Measurements from ENCODE around the gene CHCHD1.
"Not testable (repeated sequence)": the region's sequence is repeated elsewhere in the genome, so short reads cannot be mapped to it uniquely, and the experiment has no call there.

The CHCHD1 gene

GRCh38 chr10:73781879-73782748 is at the start of gene CHCHD1:
TSS of gene CHCHD1 (plus strand) at chr10:73782048. CDS start at chr10:73782076, 28 bp downstream.
- DNase-seq, result peak; percentile 23

DNA sequence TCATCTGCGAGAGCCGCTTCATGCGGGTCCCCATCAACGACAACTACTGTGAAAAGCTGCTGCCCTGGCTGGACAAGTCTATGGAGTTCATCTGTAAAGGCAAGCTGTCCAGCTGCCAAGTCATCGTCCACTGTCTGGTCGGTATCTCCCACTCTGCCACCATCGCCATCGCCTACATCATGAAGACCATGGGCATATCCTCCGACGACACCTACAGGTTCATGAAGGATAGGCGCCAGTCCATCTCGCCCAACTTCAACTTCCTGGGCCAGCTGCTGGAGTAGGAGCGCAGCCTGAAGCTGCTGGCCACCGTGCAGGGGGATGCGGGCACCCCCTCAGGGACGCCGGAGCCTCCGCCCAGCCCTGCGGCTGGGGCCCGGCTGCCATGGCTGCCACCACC is 49.4 kb upstream of the CHCHD1 start:
- DNase-seq, result no peak

- DNase-seq, result no peak
Measured at GRCh38 chr10:73732931-73733623, 48.8 kb upstream of the CHCHD1 start.

DNA sequence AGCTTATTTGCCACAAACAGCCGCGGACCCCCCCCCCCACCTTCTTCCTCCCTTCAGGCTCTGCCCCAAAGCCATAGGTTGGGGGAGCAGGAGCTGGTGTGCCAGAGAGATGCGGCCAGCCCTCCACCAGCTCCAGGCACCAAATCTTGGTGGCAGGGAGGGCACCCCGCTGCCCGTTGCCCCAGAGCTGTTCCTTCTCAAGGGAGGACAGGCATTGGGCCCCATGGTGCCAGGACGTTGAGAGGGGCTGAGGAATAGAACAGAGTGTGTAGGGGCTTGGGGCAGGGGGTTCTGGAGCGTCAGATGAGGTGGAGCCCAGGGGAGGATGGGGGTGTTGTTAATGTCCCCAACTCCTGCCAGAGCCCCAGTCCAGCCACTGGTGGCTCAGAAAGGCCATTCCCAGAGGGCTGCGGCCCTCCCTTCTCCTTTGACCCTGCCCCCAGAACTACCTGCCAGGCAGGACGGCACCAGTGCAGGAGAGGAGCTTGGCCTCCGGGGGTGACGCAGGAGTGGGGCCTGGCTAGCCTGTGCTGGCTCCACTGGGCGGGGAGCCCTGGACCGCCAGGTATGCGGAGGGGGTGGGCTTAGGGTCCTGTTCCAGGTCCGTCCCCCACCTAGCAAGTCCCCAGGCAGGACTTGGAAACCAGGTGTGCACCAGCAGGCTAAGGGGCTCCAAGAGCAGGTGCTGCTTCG is 47.7 kb upstream of the CHCHD1 start:
- no peak for DNase-seq

DNA sequence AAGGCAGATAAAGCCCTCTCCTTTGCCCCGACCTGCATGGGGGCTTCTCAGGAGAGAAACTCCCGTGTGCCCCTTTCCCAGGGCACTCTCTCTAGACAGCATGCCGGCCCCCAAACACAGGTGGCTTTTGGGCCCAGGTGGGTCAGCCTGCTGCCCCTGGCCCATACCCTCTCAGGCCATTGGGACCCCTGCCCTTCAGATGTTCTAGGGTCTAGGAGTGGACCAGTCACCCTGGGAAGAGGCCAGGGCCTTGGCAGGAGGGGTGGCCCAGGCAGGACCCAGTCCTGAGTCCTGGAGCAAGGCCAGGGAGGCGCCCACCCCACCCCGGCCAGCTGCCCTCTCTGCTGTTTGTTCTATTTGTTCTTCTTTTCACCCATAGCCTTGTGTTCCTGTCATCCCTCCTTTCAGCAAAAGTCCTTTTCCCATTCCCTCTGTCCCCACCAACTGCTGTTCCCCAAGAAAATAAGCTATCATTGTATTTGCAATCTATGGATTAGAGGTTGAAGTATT is 47.0 kb upstream of the CHCHD1 start:
- no peak for DNase-seq

DNA sequence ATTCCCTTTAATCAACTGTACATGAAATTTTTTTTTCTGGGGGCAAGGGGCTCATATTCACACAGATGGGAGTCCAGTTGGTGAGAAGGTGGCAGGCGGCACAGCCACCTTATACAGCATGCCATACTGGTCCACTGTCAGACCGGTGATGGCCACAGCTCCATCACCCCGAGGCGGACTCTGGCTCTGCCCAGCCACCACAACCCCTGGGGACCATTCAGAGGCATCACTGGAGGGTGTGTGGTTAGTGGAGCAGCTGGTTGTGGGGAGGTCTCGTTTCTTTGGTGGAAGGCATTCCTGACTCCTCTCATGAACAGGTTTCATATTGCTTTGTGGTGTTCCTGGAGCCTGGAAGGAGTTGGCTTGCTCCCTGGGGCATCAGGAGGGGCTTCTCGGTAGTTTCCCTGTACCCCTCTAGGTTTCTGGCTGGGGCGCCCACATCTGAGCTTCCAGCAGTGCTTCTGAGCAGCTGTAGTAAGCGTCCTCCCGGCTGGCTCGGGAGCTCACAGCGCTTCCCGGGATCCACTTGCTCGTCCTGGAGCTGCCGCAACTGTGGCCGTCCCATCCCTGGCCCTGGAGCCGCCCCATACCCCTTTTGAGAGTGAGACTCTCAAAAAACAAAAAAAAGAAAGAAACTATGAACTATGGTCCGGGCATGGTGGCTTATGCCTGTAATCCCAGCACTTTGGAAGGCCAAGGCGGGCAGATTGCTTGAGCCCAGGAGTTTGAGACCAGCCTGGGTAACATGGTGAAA is 41.2 kb upstream of the CHCHD1 start:
- DNase-seq, result not testable (repeated sequence)

GRCh38 chr10:73742454-73742734 is 39.5 kb upstream of the CHCHD1 start:
- DNase-seq, result no peak

GRCh38 chr10:73743327-73743904 is 38.4 kb upstream of the CHCHD1 start:
- no peak for DNase-seq

- peak; percentile 81 for DNase-seq
Measured at GRCh38 chr10:73743905-73744663, 37.8 kb upstream of the CHCHD1 start, which contains the start of gene SEC24C. TSS of gene SEC24C (plus strand) at chr10:73744372. CDS start at chr10:73746833, 2,461 bp downstream.

DNA sequence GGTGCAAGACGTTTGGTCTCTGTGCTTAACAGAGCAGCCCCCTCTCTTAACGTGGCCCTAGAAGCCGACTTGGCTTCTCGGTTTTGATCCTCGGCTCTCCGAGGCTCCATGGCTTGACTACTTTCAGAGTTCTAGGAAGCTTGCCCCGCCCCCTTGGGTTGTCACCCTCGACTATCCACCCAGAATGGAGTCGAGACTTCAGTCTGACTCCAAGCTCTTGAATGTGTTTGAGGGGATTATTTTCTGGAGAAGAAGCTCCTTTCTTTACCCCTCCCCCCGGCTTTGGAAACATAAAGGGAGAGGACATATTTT is 37.2 kb upstream of the CHCHD1 start:
- no peak for DNase-seq

- DNase-seq, result no peak
Measured at GRCh38 chr10:73746721-73747120, 35.1 kb upstream of the CHCHD1 start.

DNA sequence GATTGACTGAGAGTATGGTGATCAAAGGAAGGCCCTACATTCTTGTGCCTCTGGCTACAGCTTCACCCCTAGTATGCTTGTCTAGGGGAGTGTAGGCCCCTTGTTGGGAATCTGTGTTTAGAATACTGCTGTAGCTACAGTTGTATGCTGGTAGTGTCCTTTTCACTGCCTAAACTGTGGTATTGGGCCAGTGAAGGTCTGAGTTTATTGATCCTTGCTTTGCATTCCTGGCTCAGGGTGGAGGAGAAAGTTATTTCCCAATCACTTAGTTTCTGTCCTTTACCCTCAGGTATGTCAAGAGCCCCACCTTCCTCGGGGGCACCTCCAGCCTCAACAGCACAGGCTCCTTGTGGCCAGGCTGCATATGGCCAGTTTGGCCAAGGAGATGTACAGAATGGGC is 31.0 kb upstream of the CHCHD1 start:
- DNase-seq, result no peak

DNA sequence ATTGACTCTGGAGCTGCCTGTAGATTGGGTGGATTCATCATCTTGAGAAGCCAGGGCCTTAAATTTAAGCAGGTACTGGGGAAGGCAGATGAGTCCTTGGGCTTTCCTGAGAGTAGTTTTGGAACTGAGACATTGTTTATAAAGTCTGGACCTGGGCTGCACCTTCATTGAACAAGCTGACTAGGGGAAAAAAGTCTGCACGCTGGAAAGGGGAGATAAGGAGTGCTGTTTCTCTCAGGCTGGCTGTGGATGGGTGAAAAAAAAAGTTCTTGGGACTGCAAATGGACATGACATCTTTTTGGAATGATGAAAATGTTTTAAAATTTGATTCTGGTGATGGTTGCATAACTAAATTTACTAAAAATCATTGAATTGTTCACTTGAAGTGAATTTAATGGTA is 25.7 kb upstream of the CHCHD1 start:
- DNase-seq, result no peak

DNA sequence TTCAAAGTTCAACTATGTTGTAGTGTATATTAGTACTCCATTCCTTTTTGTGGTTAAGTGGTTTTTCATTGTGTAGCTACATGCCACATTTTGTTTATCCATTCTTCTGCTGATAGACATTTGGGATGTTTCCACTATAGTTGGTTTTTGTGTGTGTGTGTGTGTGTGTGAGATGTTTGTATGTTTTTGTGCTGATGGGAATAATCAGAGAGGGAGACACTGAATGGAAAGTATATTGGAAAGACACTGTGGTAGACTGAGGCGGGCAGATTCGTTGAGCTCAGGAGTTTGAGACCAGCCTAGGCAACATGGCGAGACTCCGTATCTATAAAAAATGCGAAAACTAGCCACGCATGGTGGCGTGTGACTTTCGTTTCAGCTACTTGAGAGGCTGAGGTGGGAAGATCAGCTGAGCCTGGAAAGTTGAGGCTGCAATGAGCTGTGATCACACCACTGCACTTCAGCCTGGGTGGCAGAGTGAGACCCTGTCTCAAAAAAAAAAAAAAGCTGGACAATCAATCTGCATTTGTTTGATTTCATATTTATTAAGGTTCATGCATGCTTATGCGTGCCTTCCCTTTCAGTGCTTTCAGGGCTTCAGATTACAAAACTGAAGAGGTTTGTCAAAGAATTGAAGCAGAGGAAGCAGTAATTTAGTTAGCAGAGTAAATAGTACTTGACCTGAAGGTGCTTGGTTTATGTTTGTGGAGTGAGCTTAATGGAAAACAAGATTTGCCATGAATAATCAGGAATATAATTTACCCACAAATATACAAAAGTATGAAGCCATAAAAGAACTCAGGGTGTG is 22.9 kb upstream of the CHCHD1 start:
- peak; percentile 44 for DNase-seq

GRCh38 chr10:73759512-73760115 is 22.2 kb upstream of the CHCHD1 start:
- peak; percentile 44 for DNase-seq

DNA sequence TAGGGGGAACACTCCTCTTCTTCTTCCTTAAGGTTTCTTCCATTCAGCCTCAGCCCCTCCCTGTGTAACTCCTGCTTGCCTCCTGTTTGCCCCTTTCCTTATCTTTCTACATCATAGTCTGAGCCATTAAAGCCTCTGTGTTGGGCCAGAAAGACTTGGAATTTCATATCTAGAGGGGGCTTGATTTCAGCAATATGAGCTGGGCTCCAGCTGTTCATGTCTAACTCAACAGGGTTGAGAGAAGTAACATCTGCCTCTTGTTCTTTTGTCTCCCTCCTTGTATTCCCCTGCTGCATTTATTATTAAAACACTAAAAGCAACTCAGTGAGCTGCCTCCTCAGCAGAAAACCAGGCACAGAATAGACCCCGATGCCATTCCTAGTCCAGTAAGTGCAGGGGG is 20.1 kb upstream of the CHCHD1 start:
- no peak for DNase-seq

GRCh38 chr10:73762915-73763314 is 18.9 kb upstream of the CHCHD1 start:
- no peak for DNase-seq

- no peak for DNase-seq
Measured at GRCh38 chr10:73763343-73763742, 18.5 kb upstream of the CHCHD1 start.

GRCh38 chr10:73765066-73765465 is 16.8 kb upstream of the CHCHD1 start:
- no peak for DNase-seq

- no peak for DNase-seq
Measured at GRCh38 chr10:73768881-73769280, 13.0 kb upstream of the CHCHD1 start.

- no peak for DNase-seq
Measured at GRCh38 chr10:73769396-73769795, 12.5 kb upstream of the CHCHD1 start.
